Pulmonary artery endothelial cell (primary cell): ENCODE measurements around the gene SETBP1. TPM values are rescaled to one million over a fixed set of nuclear protein-coding genes. Genes with fewer than 3 reads are reported as not detected.

ENCODE experiments used
- DNase-seq: peaks from one replicate; pipeline ENCODE4 v3.0.0-alpha.2; 2011; ENCODE audit warnings: low read depth, low spot score
- total RNA-seq: library from RNA; depleted of rRNA; stranded (reverse); fragments of >200 nt; gene quantifications from 2 replicates; pipeline ENCODE4 v1.2.3, GENCODE V29; 2014

The SETBP1 gene
- total RNA-seq, 1 donor from 2014 or later = 4.0 TPM

DNA sequence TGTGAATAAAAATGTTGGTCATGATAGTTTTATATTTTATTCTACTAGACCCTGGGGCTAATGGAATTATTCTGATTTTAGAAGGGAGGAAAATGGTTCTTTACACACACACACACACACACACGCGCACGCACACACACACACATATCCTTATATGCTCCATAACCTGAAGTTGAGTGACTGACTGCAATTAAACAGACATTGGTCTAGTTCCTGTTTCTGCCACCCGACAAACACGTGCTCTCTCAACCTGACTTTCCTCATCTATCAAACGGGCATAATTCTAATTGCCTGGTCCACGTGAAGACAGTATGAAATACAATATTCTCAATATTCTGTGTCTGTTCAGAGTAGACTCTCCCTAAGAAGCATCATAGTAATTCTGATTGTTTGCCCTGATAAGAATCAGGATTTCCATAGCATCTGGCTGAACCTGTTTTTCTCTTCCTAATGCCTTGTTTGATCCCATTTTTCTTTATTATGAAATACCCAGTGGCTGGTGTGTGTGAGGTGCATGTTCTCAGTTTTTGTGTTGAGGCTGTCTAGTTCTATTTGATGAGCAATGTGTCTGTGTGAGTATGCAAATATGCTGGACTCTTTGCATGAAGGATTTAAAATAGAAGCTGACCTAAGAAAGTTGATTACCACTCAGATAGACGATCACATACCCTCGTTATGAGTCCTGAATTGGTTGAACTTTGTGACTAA lies 51.0 kb downstream of the SETBP1 start:
- no peak for DNase-seq

DNA sequence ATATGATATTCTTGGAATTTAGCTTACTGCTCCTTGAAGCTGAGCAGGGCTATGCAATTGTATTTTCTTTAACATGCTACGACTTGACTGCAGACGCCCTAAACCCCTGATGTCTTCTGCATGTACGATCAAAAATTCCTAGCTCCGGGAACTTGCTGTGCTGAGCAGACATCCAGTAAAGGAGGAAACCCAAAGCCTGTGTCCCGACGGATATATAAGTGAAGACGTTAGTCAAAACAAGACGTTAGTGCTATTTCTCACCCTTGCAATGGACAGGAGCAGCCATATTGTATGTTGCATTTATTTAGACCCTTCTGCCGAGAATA lies 51.5 kb downstream of the SETBP1 start:
- no peak for DNase-seq

DNA sequence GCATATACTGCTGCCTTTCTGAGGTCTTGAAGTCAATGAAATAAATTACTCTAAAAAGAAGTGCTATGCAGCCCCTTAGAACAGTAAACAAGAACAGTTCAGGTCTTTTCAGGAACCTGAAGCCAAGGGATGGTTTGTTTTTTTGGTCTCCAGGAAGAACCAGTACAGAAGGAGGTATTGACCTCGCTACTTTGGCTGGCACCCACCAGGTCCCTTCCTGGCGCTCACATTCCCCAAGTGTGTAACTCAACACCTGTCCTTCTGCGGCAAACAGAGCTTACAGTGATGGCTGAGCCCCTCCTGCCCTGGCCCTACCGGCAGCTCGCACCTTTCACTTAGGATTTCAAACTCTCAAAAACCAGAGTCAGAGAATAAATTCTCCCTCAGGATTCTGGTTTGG lies 51.9 kb downstream of the SETBP1 start:
- no peak for DNase-seq

DNA sequence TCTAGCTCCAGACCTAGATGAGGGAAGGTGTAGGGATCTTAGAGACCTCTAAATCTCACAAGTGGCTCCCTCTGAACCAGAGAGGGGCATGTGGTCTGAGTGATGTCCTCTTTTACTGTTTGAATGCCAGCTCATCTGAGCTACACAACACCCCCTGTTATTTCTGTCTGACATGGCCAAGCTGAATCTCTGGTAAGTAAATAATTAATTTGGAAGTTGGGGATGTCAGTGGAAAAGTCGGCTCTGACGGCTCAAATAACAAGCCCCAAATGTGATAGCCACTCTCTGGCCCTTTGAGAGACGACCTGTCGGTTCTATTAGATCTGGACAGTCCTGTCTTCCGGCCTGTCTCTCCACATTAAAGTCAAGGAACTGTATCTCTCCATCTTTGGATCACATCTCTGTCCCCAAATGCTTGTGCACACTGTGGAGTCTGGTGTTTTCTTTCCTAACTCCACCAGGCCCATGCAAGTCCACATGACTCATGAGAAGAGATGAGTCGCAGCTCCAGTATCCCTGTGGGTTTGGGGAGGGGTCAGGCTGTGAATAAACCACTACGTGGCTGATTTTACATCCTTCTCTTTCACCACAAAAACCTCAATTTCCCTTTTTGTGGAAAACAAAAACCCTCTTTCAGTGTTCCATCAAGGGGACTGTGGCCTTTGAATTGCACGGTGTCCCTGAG lies 52.5 kb downstream of the SETBP1 start:
- no peak for DNase-seq

DNA sequence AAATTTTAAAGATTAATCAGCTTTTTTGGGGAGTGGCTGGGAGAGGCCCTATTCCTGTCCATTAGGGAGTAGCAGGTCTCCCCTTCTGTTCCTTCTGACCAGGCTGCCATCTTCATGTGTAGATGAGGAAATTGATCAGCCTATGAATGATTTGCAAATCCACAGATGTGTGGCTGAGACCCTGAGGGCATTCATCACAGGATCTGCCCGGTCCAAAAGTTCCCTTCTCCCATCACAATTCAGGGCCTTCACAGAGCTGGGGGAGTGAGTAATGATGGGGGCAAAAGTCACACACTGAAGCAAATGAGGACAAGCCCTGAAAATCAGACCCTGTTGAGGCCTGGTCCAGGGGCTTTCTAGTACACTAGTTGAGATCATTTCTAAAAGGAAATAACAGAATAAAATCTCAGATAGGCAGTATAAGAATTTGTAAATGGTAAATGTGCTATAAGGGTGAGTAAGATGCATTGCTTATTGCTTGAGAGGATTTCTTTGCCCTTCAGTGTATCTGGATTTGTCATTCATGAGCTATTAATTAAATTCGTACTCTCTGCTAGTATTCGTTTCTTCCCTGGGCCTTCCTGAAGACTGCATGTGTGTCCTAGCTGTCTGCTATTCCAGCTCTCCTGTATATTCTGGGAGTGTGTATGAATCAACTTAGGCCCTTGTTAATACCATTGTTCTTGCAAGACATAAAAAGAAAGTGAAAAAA lies 53.2 kb downstream of the SETBP1 start:
- no peak for DNase-seq

DNA sequence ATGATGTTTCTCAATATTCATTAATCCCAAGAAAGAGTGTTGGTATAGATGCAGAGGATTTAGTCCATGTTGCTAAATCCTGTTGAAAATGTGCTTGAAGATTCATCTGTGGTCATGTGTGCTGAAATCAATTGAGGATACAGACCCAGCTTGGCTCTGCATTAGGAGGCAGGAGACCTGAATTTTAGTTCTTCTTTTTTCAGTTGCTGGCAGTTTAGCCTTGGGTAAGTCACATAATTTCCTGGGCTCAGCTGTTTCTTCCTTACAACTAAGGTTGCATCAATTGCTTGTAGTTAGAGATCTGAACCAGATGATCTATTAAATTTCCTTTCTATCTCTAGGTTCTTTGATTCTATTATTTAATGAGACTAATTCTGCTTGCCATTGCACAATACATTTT lies 54.4 kb downstream of the SETBP1 start:
- no peak for DNase-seq

DNA sequence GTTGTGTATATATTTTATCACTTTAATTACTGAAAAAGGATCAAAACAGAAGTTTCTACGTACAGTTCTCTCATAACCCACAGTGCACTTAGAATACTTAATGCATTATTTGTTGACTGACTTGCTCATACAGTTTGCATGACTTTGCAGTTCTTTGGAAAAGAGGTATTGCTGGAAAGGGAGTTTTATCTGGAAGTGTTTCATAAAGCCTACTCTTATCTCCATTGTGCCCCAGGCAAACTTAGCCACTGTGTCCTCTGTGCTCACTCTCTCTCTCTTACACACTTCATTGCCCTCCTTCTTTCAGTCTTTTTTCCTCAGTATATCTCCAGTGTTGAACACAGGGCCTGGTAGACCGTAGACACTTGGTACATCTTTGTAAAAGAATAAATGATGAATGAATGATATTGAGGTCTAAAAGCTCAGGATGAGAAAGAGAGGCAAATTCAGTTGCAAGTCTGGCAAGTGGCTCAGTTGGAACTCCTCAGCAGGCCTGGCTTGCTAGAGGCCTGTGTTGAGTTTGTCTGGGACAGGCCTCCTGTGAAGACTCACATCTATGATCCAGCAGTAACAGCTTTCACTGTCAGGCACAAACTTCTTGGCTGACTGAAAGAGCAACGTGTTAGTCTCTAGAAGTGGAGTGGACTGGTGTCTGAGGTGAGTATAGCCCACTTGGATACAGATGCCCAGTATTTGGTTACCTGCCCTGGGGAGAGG lies 56.1 kb downstream of the SETBP1 start:
- DNase-seq = no peak

DNA sequence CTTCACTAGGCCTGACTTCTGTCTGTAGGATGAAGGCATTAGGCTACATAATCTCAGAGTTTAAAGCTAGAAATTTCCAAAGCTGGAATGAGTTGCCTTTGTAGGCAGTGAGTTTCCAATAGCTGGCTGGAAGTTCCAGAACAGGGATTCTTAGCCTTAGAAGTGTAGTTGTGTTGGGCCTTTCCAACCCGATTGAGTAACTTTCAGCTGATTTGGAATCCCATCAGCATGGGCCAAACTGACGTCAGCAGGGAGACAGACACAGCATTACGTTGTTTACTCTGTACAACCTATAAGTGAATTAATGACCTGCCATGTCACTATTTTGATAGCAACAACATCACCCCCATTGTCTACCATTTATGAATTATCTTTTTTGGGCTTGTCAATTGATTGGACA lies 56.9 kb downstream of the SETBP1 start:
- no peak for DNase-seq

DNA sequence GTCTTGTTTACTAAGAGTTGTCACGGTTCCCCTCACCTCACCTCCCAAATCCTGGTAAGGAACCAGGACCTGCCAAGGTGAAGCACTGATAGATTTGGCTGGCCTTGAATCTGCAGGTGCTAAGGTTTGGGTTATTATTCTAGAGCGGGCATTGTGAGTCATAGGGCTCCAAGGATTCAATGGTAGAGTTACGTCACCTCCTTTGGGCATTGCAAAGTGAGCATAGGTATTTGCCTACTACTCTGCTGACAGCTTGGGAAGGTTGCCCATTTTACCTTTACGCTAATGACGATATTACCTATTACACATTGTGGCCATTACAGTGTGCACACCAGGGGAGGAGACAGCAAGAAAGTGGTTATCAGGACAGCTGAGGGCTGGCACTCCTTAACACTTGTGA lies 59.3 kb downstream of the SETBP1 start:
- no peak for DNase-seq

DNA sequence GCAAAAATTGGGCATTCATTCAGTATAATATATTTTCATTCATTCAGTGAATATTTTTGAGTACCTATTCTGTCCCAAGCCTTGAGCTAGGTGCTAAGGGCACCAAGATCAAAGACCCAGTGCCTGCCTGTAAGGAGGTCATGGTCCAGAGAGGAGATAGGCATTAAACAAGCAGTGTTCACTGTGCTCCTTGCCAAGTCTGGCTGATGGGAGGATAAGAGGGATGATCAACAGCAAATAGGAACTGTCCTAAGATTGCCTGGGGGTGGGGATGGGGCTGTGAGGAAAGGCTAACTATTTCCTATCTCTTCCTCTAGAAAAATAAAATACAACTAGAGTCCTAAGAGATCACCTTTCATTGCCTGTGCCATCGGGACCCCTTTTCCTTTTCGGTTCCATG lies 60.4 kb downstream of the SETBP1 start:
- DNase-seq = no peak

DNA sequence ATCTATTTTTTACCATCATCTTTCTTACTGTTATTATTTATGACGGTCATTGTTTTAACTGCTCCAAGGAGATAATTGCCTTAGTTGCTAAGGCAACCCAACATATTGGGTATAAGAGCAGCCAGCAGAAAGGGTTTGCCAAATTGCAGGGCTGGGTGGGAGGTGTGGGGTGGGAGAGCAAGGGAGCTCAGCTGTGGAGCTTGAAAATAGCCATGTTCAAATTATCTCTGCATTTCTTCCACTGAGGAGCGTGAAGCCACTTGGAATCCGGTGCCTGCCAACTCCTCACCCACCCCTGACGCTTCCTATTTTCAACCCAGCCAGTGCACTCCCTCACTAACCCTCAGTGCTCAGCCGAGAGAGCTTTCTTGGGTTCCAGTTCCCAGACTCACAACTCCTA lies 60.8 kb downstream of the SETBP1 start:
- no peak for DNase-seq

DNA sequence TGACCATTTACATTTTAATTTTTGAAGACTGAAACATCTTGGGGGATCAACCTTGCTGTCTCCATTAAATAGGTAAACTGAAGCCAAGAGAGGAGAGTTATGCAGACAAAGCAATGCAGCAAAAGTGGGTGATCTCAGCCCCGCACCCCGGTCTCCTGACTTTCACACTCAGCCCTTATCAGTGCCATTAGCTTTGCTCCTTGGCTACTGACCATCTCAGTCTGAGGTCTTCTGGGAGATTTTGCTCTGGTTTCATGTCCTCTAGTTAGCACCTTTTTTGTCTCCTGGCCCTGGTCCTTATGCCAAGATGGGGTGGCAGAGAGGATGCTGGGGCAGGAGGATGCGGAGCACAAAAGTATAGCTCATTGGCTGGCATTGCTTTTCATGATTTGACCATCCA lies 61.4 kb downstream of the SETBP1 start:
- no peak for DNase-seq

DNA sequence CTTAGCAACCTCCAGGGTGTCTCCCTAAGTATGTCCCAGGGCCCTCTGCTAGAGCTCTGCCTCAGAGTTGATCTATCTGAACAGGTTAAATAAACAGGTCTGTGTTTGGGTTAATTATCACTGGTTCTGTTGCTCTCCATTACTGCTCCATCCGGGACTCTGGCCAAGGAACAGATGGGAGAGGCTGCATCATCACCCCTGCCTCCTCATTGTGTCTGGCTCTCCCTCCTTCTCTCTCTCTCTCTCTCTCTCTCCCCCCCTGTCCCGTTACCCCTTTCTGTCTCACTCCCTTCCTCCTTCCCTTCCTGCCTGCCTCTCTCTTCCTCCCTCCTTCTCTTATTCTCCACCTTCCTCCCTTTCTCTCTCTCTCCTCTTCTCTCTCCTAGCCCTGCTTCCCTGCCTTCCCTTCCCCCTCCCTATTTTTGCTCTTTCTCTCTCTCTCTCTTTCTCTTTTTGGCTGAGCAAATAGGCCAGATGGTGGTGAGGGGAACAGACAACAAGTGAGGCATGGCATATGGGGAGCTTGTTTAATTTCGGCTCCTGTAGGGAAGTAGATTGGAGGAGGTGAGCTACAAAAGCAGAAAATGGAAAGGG lies 62.1 kb downstream of the SETBP1 start:
- no peak for DNase-seq

DNA sequence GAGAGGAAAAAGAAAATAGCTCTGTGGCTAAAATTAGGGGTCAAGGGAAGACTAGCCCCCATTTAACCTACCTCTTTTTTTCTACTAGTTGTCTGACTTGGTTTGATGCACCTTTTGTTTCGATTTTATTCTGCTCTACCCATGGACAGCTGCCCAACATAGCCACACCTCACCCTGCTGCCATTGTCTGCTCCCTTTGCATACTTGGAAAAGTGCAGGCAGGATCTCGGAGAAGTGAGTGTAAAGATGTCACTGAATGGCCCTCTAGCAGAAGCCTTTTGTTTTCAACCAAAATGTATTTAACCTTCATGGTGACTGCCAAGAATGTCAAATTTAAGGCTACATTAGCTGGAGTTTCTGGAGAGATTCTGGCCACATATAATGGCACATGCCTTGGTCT lies 62.9 kb downstream of the SETBP1 start:
- DNase-seq = no peak

DNA sequence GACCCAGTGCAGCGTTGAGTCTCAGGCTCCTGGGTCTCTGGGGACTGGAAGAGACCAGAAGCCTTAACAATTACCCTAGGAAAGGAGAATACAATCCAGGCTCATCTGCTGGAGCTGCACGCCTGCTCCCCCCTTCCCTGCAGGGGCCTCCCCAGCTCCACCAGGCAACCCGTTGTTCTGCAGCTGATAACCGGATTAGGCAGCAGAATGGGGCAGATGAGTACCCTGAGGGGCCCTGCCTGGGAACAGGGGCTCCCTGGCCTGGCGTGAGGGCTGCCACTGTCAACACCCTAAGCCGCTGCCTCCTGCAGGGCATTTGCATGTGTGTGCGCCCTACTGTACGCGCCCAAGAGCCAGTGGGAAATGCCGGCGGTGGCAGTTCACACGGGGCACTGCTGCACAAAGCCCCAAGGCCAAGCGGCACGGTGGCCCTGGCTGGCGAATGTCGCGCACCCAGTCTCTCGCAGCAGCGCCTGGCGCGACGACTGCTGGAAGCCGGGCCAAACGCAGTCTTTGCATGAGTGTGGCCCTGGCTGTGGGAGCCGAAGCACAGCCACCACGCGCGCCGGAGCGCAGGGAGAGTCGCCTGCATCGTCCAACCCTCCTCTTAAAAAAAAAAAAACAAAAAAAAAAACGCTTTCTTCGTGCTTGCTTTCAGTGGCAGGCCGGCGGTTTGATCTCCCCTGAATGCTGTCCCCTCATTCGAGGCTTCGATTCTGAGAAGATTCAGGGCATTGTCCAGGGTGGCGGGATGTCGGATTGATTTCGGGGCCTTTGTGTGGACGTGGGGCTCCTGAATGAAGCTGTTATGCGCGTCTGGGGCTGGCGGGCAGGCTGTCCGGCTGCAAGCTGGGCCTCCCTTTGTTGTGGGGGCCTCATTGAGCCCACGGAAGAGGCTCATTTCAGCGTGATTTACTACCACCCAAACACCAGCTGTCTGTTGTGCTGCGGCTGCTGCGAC lies 63.8 kb downstream of the SETBP1 start:
- no peak for DNase-seq

DNA sequence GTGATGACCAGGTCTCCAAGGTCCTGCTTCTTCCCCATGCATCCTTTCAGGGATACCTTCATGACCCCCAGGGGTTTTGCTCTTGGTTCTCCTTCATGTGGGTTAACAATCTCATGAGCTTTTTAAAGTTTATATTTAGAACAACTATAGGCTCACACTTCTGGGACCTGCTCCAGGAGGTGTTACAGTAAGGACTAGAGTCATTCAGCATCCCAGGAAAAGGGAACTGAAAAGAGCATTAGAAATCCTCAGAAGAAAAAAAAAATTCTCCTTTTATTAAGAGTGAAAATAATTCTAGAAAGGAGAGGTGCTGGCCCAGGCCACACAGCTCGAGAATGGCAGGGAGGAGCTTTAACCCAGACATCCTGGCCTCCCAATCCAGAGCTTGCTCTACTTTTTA lies 66.5 kb downstream of the SETBP1 start:
- DNase-seq = no peak

DNA sequence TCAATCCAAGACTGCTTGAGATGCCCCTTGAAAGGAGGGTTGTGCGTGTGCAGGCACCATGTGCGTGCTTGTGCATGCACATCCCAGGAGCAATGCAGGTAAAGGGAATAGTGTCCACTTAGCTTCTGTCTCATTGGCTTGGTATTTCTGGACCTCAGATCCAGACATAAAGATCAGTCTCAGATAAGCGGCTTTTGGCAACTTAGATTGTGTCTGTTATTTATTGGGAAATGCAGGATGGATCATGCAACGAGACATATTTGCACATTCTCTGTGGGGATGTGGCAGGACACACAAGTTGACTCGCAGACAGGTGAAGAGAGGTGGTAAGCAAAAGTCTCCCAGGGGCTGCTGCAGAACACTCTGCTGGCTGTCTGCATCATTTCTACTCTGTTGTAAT lies 67.9 kb downstream of the SETBP1 start:
- DNase-seq = no peak

DNA sequence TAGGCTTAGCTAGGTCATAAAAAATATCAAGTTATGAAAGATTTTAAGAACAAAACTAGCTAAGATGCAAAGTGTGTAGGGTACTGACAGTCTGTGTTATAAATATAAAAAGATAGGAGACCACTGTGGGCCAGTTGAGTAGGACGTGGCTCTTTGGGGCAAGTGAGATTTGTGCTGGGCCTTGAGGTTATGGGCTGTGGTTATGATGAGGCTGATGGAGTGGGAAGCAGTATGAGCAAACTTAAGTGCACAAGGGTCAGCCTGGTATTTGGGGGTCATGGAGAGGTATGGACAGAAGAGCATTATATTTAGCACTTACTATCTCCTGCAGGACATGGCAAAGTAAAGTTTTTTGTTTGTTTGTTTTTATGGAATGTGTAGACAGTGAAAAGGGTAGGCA lies 70.1 kb downstream of the SETBP1 start:
- DNase-seq = no peak

DNA sequence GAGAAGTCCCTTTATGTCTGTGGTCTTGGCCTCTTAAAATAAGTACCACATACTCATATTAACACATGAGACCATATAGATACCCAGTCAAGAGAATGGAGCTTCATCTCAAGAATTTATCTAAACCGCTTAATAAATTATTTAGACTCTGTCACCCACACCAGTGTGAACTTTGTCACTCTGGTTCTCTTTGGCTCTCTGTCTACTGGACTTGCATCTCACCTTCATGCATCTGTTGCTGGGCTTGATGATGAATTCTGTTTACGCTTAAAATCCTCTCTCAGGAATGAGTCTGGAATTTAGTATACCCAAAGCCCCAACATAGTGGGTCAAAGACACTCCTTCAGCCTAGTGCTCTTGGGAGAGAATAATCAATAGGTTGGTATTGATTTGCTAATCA lies 73.9 kb downstream of the SETBP1 start:
- DNase-seq = no peak

DNA sequence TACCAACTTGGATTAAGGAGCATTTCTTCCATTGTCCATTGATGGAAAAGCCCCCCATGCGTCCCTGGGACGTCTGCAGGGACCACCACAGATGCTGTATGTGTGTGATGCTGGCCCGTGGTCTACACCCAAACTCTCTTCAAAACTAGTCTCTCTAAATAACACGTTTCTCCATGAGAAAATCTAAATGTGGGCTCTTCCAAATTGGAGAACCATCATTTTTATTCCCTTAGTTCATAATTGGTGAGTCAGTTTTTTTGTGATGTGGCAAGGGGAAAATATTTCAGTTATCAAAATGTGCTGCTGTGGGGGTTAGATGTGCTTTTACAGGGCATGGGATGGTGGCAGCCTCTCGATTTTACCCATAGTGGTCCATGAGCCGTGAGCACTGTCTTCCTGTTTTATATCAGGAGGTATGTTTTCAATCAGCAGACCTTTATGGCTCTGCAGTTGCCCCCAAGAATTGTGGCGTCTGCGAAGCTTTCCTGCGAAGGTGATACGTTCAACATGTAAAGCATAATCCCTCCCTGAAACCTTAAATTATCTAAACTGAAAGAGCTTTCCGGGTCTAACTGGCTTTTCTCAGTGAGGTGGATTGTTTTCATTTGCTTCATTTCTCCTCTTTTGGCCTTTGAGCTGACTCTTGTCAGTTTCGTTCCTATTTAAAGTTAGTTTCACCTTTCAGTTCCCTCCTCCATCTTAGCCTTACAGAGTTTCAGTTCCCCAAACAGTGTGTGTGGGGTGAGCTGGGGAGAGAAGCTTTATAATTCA lies 78.4 kb downstream of the SETBP1 start:
- no peak for DNase-seq
